NCI-H2171 (cell line): ENCODE results near the gene TACC3.

Experiments used
- DNase-seq: peaks from one replicate; lab custom pipeline; 2025; lab: John Stamatoyannopoulos, UW

TACC3 gene

DNA sequence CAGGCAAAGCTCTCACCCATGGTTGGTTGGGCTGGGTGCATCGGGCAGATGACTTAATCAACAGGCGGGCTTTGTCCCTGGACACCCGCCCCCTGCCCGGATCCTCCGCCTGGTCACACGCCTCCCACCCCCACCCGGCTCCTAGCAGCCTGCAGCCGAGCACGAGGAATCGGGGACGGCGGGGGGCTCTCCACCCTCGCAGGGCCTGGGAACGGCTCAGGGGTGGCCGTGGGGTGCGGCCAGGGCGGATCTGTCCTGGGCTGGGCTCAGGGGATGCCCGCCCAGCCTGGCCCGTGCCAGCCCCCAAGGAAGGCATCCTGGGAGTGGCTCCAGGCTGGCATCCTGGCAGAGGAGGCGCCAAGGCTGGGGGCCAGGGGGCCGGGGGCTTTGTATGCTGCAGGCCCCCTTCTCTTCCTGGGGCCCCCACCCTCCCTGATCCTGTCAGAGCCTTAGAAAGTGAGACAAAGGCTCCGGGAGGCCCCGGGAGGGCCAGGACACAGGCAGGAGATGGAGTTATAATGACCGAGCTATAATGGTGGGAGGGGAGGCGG is 39.3 kb downstream of the TACC3 start:
- no peak for DNase-seq

DNA sequence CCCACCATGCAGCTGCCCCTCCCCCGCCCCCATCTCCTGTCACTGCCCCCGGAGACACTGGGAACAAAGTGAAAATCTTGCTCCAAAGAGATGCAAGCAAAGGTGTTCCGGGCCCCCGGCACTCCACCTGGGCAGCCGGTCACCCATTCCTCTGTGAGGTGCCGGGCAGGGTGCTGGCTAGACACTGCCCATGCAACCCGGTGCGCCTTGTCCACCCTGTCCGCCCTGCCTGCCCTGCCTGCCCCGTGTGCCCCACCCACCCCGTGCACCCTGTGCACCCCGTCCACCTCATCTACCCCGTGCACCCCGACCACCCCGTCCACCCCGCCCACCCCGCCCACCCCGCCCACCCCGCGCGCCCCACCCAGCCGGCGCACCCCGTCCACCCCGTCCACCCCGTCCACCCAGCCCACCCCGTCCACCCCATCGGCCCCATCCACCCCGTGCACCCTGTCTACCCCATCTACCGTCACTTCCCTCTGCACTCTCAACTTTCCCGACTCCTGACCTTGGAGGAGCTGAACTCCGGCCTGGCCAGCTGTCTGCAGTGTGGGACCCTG is 39.9 kb downstream of the TACC3 start:
- DNase-seq = no peak

GRCh38 chr4:1762264-1763010 is 41.1 kb downstream of the TACC3 start:
- DNase-seq = no peak

- DNase-seq = no peak
These were observed 41.8 kb downstream of the TACC3 start for GRCh38 chr4:1763070-1763549.

GRCh38 chr4:1763550-1764080 is 42.3 kb downstream of the TACC3 start:
- DNase-seq = no peak

DNA sequence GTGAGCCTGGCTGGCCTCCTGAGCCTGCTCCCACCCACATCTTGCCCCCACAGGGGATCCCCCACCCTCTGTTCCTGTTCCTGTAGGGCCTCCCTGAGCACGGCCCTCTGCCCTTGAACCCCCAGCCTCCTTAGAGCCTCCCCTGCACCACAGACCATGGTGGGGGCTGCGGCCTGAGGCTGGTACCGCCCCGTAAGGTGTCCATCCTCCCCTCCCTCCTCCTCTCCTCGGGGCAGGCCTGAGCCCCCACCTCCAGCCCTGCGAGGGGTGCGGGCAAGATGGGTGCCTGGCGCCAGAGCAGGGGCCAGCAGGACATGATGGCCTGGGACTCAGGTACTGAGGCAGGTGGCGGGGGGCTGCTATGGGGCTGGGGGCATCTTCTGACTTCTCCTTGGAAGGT is 43.3 kb downstream of the TACC3 start:
- no peak for DNase-seq

- DNase-seq = no peak
These were observed 44.2 kb downstream of the TACC3 start for GRCh38 chr4:1765409-1766072.

DNA sequence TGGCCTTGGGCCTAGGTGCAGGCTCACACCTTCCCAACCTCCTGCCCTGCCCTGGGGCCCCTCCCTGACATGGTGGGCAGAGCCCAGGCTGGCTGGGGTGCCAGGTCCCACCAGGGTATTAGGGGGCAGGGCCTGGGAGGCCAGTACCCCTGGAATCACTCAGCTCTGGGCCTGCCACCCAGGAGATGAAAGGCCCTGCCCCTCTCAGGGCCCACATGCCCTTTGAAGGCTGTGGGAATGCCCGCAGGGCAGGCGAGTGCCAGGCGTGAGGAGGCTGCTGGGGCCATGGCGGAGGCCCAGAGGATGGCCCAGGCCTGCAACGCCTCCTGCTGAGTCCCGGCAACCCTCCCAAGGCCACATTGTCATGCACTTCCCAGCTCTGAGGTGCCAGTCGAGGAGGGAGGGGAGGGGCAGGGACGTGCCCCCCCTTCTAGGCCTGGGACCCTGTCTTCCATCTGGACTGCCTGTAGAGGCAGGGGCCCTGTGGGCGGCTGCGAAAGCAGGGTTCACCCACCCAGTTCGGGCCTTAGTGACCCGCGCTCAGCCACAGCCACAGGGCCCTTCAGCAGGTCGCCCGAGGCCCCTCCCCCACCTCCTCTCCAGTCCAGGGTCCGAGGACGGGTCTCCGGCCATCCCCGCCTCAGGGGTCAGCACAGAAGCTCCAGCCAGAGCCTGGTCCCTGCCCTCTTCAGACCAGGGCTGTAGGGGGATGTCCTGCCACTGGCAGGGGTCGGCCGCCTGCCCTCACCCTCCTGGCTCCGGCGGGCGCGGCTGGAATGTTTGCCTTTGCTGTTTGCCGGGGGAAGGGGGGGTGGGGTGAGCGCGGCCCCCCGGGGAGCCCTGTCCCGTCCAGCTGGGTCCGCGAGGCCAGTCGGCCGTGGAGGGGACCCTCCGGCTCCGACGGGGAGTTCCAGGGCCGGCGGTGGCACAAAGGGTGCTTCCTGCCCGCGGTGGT is 45.1 kb downstream of the TACC3 start:
- DNase-seq = no peak

DNA sequence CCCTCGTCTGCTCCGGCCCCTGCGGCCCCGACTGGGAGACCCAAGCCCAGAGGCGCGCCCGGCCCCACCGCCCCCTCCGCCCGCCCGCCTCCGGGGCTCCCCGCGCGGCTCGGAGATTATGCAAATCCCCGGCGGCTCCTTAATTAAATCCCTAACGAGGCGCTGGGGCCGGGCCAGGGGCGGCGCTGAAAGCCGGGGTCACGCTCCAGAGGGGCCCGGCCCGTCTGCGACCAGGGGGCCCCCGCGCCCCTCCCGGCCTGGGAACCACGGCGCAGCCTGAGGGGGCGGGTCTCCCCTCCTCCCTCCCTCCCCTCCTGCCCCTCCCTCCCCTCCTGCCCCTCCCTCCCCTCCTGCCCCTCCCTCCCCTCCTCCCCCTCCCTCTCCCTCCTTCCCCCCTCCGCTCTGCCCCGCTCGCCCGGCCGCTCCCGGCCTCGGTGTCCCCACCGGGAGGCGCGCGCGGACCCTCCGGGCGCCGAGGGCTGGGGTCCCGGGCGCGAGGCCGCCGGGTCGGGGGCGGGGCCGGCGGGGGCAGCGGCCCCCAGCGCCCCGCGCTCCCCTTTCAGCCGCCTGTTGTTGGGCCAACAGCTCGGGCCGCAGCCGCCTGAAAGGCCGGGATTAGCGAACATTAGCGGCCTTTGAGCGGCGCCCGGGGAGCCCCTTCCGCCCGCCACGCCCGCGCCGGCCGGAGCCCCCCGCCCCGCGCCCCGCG is 45.9 kb downstream of the TACC3 start:
- DNase-seq = no peak

DNA sequence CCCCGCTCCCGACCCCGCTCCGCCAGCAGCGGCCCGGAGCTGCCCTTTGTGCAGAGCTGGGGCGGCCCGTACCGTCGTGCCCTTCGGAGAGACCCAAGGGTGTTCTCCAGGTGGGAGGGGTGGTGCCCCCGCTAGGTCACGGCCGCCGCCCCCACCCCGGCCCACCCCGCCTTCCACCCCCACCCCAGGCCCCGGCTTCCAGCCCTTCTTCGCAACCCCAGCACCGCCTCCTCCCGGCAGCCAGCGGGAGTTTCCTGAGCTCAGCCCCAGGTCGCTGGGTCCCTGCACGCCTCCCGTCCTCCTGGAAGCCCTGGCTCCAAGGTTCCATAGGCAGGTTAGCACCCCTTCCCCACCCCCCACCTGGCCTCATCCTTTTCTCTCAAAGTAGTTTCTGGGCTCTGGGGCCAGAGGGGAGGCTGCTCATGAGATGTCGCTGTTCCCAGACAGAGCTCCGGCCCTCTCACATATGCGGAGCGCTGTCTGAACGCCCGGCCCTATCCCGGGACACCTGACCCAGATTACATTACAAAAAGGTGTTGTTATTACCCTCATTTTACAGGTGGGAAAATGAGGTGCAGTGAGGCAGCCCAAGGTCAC is 46.5 kb downstream of the TACC3 start:
- no peak for DNase-seq

DNA sequence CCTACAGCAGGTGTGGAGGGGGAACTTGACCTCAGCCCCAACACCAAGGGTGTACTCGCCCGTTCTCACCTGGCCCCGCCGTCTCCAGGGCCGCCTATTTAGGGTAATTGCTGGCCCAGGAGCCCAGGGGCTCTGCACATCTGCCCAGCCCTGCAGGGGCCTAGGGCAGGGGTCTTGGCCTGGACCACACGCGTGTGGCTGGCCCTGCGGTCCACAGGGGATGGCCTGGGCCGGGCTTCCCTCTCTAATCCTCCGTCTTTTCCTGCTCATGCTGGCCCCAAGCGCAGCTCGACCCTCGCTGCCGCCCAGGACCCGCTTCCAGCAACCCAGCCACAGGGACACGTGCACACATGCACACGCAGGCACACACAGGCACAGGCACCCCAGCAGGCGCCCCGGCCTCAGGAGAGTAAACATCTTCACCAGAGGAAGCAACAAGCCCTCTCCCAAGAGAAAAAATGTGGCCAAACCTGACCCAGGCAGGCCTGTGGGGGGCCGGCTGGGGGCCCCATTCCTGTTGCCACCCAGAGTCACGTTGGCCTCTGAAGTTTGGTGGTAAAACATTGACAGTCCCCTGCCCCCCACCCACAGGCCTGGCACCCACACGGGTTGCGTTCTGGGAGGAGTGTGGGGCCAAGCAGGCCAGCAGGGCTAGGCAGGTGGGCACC is 47.2 kb downstream of the TACC3 start:
- DNase-seq = no peak

- DNase-seq = no peak
These were observed 48.4 kb downstream of the TACC3 start for GRCh38 chr4:1769692-1770091.

GRCh38 chr4:1770245-1770644 is 48.9 kb downstream of the TACC3 start:
- DNase-seq = no peak

- no peak for DNase-seq
These were observed 49.5 kb downstream of the TACC3 start for GRCh38 chr4:1770791-1771231.

GRCh38 chr4:1771555-1772305 is 50.4 kb downstream of the TACC3 start:
- DNase-seq = no peak

GRCh38 chr4:1772853-1773538 is 51.7 kb downstream of the TACC3 start:
- DNase-seq = peak; percentile 82

GRCh38 chr4:1773754-1774153 is 52.4 kb downstream of the TACC3 start:
- no peak for DNase-seq

DNA sequence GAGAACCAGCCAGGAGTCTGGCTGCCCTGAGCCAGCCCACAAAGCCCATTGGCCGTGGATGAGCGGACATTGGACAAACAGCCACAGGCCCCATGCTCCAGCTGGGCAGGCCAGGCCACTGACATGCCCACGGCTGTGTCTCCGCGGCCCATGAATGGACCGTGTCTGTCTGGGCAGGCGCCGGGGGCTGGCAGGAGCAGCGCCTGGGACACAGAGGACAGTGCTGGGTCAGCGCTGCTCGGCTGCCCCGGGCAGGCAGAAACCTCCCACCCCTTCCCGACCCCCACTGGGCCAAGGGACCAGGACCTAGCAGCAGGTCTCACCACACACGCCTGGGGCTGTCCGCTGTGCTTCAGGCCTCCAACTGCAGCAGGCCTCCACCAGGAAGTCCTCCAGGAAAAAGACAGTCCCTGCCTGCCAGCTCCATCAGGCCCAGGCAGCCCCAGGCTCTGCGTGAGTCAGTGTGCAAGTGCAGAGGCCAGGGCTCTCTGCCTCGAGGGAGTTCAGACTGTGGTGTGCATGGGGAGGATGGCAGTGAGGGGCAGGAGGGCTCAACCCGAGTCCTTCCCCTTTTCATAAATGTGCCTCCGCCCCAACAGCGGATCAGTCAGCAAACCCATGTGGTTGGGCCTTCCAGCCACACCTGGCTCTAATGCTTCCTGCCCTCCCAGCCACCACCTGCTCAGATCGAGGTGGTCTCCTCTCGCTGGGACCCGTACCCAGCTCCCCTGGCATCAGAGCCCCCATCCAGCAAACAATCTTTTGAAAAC is 54.6 kb downstream of the TACC3 start:
- DNase-seq = no peak
